HG03135 (cell line): ENCODE results near the gene ISL2.

ENCODE experiments used
- ATAC-seq: cut with Tn5 transposase; IDR thresholded peaks from one replicate; pipeline ENCODE4 v1.9.1; 2021; ENCODE audit warnings: mild to moderate bottlenecking, moderate library complexity; ENCODE audit not compliant: unreplicated experiment

The ISL2 gene

DNA sequence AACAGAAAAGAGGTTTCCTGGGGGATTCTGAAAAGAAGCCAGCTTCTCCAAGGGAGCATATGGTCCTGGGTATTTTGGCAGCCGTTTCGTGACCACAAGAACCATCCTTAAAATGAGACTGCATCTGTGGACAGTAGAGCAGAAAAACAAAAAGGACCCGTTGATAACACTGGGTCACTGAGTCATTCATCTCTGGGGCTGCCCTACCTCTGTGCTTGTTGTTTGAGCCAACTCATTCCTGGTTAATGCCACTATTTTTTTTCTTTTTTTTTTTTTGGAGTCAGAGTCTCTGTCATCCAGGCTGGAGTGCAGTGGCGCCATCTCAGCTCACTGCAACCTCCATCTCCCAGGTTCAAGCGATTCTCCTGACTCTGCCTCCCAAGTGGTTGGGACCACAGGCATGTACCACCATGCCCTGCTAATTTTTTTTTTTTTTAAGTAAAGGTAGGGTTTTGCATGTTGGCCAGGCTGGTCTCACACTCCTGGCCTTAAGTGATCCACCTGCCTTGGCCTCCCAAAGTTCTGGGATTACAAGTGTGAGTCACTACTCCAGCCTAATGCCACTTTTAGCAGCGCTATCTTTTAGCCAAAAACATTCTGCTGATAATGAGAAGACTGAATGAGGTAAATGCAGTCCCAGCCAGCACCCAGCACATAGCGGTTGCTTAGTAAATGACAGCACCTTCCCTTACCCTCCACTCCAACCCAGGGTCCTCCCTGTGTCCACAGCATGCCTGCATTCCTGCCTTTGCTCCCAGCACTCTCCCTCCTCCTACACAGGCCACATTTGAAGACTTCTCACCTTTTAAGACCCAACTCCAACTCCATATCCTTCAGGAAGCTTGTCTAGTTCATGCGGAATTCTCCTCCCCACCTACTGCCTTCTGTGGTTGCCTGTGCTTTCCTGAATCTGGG lies 9.1 kb upstream of the ISL2 start:
- ATAC-seq = no peak

DNA sequence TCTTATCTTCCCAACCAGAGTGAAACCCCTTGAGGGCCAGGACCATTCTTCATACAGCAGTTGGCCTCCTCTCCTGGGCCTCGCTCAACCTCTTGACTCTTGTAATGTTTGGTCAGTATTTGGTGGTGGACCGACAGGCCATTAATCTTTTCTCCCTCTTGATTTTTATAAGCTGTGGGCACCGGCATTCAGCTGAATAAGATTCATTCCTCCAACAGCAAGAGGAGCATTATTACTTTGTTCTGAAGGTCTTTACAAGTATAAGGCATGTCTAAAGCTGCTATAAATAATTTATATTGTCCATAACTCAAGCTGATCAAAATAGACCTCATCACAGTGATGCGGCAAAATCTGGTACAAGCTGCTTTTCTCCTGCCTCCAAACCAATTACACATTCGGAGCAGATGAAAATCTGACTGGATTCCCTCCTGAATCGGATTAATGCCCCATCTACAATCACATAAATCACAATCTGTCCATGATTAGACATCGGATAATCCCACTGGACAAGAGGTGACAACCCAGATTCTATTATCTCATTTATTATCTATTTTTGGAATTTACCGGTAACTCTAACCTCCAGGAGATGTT lies 8.4 kb upstream of the ISL2 start:
- no peak for ATAC-seq

GRCh38 chr15:76328958-76329357 lies 7.6 kb upstream of the ISL2 start:
- no peak for ATAC-seq

- no peak for ATAC-seq
Measured at GRCh38 chr15:76330080-76330680, 6.4 kb upstream of the ISL2 start.

DNA sequence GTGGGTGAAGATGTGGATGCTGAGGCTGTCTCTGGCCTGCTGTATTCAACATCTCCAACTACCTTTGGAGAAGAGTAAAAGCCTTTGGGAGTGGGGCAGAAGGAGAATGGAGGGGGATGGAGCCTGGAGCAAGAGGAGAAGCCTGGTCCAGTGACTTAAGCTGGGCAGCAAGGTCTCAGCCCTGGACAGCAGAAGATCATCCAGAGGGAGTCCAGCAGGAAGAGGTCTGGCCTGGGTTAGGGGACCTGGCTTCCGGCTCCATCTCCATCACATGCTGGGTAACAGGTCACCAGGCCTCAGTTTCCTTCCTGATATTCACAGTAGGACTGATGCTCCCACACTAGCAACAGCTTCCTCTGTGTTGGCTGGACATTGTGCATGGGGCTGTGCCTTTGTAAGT lies 3.8 kb upstream of the ISL2 start:
- no peak for ATAC-seq

GRCh38 chr15:76333309-76333708 lies 3.3 kb upstream of the ISL2 start:
- no peak for ATAC-seq

DNA sequence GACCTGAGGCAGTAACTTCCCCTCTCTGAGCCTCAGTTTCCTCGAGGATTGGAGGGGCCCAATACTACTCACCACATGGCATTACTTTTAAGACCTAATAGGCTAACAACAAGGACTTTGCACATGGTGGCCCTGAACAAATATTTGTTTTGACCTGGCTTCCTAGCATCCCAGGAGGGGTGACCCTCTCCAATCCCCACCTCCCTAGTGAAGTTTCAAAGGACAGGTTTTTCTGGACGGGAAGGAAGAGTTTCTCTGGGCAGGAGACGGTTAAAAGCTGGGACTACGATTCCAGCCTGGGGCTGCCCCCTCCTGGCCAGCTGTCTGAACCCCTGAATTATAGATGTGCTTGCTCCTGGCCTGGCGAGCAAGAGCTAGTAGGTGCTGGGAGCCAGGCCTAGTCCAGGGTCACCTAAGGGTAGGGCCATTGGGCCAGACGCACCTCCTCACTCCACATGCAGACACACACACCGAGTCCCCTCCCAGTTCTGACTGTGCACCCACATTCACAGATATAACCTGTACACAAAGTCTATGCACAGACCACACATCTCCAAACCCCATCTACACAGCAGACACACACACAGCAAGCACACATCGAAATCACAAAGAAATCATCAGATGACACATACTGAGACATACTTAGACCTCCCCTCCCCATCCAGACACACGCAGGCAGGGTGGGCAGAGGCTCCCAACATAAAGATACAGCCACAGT lies 2.7 kb upstream of the ISL2 start:
- ATAC-seq = no peak

DNA sequence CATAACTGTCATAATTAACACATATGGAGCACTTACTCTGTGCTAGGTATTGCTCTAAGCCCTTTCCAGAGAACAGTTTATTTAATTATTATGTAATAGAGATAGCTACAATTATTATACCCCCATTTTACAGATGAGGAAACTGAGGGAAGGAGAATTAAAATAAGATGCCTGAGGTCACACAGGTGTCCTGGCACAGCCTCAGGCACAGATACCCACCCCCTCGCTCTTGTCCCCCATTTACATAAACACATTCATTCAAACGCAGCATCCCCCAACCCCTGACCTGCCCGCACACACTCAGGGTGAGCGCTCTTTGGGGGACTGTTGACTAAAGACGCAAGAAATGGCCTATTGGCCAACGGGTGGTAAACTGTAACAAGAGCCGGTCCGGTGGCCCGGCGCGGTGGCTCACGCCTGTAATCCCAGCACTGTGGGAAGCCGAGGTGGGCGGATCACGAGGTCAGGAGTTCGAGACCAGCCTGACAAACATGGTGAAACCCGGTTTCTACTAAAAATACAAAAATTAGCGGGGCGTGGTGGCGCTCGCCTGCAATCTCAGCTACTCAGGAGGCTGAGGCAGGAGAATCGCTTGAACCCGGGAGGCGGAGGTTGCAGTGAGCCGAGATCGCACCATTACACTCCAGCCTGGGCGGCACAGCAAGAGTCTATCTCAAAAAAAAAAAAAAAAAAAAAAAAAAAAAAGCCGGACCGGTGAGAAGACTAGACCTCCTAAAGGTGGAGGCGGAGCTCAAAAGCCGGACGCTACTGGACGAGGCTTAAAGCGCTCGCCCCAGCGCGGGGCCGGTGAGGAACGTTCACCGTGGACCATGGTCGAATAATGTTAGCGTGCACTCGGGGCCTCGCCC lies 1.9 kb upstream of the ISL2 start:
- no peak for ATAC-seq

DNA sequence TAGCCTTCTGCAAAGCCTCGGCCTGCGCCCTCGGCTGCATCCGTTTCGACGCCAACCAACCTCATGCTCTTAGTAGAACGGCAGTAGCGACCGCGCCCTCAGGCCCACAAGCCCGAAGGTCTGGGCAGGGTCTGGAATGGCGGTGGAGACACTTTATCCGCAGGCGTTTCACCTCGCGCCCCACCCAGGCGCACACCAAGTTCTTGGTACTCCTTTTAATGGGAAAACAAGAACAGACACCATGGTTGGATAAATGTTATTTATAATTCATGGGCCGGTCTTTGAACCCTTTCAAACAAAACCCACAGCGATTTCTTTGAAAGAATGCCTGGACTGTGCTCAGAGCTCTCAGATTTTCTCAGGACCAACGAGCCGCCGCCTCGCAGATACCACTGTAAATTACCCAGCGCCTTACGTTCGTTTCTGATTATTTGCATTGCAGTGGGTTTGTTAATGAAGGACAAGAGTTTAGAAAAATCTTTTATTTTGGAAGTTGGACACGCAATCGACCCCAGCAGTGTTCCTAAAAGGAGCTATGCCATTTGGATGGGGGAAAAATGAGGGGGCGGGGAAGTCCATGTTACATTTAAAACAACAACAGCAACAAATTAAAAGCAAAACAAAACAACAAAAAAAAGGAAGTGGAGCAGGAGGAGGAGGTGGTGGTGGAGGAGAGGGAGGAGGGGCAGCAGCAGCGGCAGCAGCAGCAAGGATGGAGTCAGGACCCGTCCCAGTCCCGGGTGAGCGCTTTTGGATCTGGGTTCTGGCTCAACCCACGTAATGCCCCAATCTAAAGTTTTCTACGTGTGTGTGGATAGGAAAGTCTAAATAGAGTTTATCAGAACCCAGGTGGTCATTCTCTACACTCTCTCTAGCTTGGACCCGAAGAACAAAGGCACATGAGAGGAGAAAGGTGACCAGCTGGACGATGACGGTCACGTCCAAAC lies 993 bp upstream of the ISL2 start:
- ATAC-seq = no peak

GRCh38 chr15:76337059-76337695 lies 604 bp downstream of the ISL2 start:
- no peak for ATAC-seq

DNA sequence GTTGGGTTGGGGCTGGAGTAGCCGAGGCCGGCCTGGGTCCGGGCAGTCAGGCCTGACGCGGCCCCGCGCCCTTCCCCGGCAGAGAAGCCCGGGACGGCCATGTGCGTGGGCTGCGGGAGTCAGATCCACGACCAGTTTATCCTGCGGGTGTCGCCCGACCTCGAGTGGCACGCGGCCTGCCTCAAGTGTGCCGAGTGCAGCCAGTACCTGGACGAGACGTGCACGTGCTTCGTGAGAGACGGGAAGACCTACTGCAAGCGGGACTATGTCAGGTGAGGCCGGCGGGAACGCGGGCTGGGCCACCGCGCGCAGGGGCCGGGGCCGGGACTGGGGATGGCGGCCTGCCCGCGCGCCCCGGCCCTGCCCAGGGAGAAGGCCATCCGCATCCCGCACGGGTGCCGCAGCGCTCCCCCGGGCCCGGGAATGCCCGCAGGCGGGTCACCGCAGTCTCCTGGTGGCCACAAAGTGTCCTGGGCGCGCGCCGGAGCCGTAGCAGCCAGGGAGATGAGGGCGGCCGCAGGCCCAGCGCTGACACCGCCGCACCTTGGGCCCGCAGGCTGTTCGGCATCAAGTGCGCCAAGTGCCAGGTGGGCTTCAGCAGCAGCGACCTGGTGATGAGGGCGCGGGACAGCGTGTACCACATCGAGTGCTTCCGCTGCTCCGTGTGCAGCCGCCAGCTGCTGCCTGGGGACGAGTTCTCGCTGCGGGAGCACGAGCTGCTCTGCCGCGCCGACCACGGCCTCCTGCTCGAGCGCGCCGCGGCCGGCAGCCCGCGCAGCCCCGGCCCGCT lies 1.3 kb downstream of the ISL2 start:
- ATAC-seq = no peak

DNA sequence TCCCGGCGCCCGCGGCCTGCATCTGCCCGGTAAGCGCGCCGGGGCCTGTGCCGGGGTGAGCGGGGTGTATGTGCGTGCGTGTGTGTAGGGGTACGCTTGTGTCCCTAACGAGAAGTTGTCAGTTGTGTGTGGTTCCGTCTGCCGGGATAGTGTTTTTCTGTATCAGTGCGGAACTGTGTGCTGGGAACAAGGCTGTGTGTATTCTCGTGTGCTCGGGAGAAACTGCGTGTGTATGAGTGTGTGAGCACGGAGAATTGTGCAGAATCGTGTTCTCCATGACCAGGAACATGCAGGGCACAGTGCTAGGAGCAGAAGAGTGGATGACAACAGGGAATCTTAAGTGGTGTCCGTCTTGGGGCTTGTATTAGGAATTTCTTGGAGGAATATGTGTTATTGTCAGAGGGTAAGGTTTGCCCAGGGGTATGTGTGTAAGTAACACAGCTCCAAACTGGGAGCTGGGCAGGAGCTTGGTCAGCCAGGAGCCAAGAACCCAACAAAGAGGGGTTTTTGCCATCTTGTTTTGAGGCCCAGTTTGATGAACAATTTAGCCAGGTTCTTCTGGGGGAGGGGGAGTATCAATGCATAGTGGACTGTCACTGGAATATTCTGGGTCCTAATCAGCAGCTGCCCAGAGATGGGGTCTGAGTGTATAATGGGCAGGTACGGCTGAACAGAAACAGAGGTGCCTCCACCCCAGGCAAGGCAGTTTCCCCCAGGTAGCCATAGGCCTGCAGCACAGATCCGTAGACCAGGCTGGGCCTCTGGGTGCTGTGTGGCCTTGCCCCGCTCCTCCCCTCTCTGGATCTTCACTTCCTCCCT lies 2.1 kb downstream of the ISL2 start:
- ATAC-seq = no peak

DNA sequence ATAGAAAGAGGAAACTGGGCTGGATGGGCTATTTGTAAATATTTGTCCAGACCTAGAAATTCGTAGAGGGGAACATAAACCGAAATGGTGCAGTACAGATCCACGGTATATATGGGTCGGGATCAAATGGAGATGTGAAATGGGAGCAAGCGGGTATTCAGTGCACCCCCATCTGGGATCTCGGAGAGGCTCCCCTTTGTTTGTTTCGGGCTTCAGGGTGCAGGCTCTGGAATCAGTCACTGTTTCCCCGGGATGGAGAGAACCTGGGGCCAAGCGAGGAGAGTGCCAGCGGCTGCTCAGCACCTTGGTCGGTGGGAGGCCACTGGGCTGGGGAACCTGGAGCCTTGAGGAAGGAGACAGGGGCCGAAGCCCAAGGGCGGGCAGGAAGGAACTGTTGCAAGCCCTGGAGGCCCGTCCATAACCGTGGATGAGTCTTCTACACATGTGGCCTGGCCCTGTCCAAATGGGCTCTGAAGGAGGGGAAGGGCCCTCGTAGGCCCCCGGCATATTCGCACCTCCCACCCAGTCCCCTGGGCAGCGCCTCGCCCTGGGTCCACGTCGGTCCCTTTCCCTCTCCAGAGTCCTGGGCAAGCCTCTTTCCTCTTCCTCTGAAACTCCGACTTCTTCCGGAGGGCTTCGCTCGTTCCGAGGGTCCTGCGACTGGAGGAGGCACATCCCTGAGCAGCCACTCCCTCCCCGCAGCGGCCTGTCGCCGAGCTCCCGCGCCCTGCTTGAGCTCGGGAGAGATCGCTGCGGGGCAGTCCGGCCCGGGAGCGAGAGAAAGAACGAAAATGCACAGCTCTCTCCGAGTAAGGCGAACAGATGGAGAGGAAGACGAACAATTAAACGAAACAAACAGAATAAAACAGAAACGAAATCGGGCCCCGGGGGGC lies 3.0 kb downstream of the ISL2 start:
- no peak for ATAC-seq

DNA sequence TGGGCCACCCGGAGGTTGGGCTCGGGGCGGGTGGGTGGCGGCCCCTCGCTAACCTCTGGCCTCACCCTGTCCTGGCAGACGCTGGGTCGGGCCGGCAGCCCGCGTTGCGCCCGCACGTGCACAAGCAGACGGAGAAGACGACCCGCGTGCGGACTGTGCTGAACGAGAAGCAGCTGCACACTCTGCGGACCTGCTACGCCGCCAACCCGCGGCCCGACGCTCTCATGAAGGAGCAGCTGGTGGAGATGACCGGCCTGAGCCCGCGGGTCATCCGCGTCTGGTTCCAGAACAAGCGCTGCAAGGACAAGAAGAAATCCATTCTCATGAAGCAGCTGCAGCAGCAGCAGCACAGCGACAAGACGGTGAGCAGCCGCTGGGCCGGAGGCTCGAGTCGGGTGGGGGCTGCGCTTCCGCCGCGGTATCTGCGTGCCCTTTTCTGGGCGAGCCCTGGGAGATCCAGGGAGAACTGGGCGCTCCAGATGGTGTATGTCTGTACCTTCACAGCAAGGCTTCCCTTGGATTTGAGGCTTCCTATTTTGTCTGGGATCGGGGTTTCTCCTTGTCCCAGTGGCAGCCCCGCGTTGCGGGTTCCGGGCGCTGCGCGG lies 3.7 kb downstream of the ISL2 start:
- no peak for ATAC-seq

- no peak for ATAC-seq
Measured at GRCh38 chr15:76340803-76341365, 4.3 kb downstream of the ISL2 start.
